H9 (cell line): ENCODE data around the gene H2AZ2. TPM values are rescaled to one million over a fixed set of nuclear protein-coding genes. Genes with fewer than 3 reads are reported as not detected.

Source experiments
- DNase-seq: peaks from one replicate; pipeline ENCODE4 v3.0.0-alpha.2; 2017
- H2AFZ ChIP-seq: one replicate; pipeline ENCODE4 v1.6.1; 2013; ENCODE audit warnings: mild to moderate bottlenecking, low read length, control low read depth, moderate library complexity
- H2AK5ac ChIP-seq: 2 replicates; pipeline ENCODE4 v1.6.1; 2013; ENCODE audit warnings: low read length, control low read depth, mixed read lengths; ENCODE audit not compliant: insufficient read length
- H2BK120ac ChIP-seq: one replicate; pipeline ENCODE4 v1.6.1; 2013; ENCODE audit warnings: low read depth, mild to moderate bottlenecking, low read length, control low read depth, inconsistent platforms; ENCODE audit not compliant: poor library complexity, severe bottlenecking
- H2BK12ac ChIP-seq: 2 replicates; pipeline ENCODE4 v1.6.1; 2013; ENCODE audit warnings: low read length, control low read depth, mixed read lengths, low read depth; ENCODE audit not compliant: insufficient read length
- H2BK15ac ChIP-seq: 2 replicates; pipeline ENCODE4 v1.6.1; 2013; ENCODE audit warnings: low read depth, low read length, control low read depth
- H2BK20ac ChIP-seq: one replicate; pipeline ENCODE4 v1.6.1; 2013; ENCODE audit warnings: low read depth, mild to moderate bottlenecking, low read length, control low read depth, inconsistent platforms; ENCODE audit not compliant: poor library complexity, severe bottlenecking
- H2BK5ac ChIP-seq: 2 replicates; pipeline ENCODE4 v1.6.1; 2013; ENCODE audit warnings: low read length, control low read depth, mixed read lengths; ENCODE audit not compliant: insufficient read length
- H3K14ac ChIP-seq: 2 replicates; pipeline ENCODE4 v1.6.1; 2013; ENCODE audit warnings: low read length, control low read depth; ENCODE audit not compliant: insufficient read depth
- H3K18ac ChIP-seq: 2 replicates; pipeline ENCODE4 v1.6.1; 2013; ENCODE audit warnings: low read depth, mild to moderate bottlenecking, mixed read lengths, low read length, control low read depth; ENCODE audit not compliant: insufficient read length
- H3K23ac ChIP-seq: 2 replicates; pipeline ENCODE4 v1.6.1; 2013; ENCODE audit warnings: low read length, control low read depth, mixed read lengths, low read depth; ENCODE audit not compliant: insufficient read length
- H3K23me2 ChIP-seq: 2 replicates; pipeline ENCODE4 v1.6.1; 2013; ENCODE audit warnings: low read depth, mild to moderate bottlenecking, mixed read lengths, low read length, control low read depth; ENCODE audit not compliant: insufficient read length, poor library complexity, severe bottlenecking
- H3K27ac ChIP-seq: 2 replicates; pipeline ENCODE4 v1.5.1; 2013; ENCODE audit warnings: low read length, control low read depth, mixed read lengths, low read depth; ENCODE audit not compliant: insufficient read length
- H3K27me3 ChIP-seq: 2 replicates; pipeline ENCODE4 v1.6.1; 2013; ENCODE audit warnings: low read length, control low read depth, inconsistent platforms; ENCODE audit not compliant: insufficient read depth
- H3K4ac ChIP-seq: 2 replicates; pipeline ENCODE4 v1.6.1; 2013; ENCODE audit warnings: low read depth, mild to moderate bottlenecking, control low read depth, inconsistent platforms, low read length, moderate library complexity
- H3K4me1 ChIP-seq: 2 replicates; pipeline ENCODE4 v1.6.1; 2013; ENCODE audit warnings: low read length, control low read depth, inconsistent platforms; ENCODE audit not compliant: insufficient read depth
- H3K4me2 ChIP-seq: 2 replicates; pipeline ENCODE4 v1.6.1; 2013; ENCODE audit warnings: low read length, control low read depth, mixed read lengths; ENCODE audit not compliant: insufficient read length, insufficient read depth
- H3K56ac ChIP-seq: 2 replicates; pipeline ENCODE4 v1.6.1; 2013; ENCODE audit warnings: low read depth, mild to moderate bottlenecking, mixed read lengths, low read length, control low read depth; ENCODE audit not compliant: insufficient read length
- H3K79me1 ChIP-seq: 2 replicates; pipeline ENCODE4 v1.6.1; 2013; ENCODE audit warnings: low read depth, mild to moderate bottlenecking, moderate library complexity, low read length, control low read depth, inconsistent platforms; ENCODE audit not compliant: insufficient read depth, poor library complexity, severe bottlenecking
- H3K79me2 ChIP-seq: 2 replicates; pipeline ENCODE4 v1.6.1; 2013; ENCODE audit warnings: low read length, control low read depth, inconsistent platforms; ENCODE audit not compliant: insufficient read depth
- H3K9ac ChIP-seq: 2 replicates; pipeline ENCODE4 v1.6.1; 2013; ENCODE audit warnings: low read length, control low read depth, mixed read lengths; ENCODE audit not compliant: insufficient read length; ENCODE audit errors: extremely low read depth
- H3K9me3 ChIP-seq: one replicate; pipeline ENCODE4 v1.6.1; 2013; ENCODE audit warnings: low read depth, low read length, inconsistent platforms; ENCODE audit not compliant: control insufficient read depth
- H3T11ph ChIP-seq: one replicate; pipeline ENCODE4 v1.6.1; 2013; ENCODE audit warnings: mild to moderate bottlenecking, low read length, control low read depth, inconsistent platforms
- H4K20me1 ChIP-seq: one replicate; pipeline ENCODE4 v1.6.1; 2013; ENCODE audit not compliant: control insufficient read depth, insufficient read length, insufficient read depth
- H4K5ac ChIP-seq: 2 replicates; pipeline ENCODE4 v1.6.1; 2013; ENCODE audit warnings: low read depth, mild to moderate bottlenecking, mixed read lengths, low read length, control low read depth; ENCODE audit not compliant: insufficient read length
- H4K8ac ChIP-seq: replicated peaks from 2 replicates; pipeline ENCODE4 v1.6.1; 2013; ENCODE audit warnings: low read length, control low read depth, mixed read lengths, low read depth; ENCODE audit not compliant: insufficient read length
- H4K91ac ChIP-seq: 2 replicates; pipeline ENCODE4 v1.6.1; 2013; ENCODE audit warnings: low read depth, mild to moderate bottlenecking, moderate library complexity, mixed read lengths, low read length, control low read depth; ENCODE audit not compliant: insufficient read length
- H3K27ac Mint-ChIP-seq, 3 experiments: 2 replicates in 2 of 3; 3 replicates in 1 of 3; pipeline ENCODE4 v1.8.0; 2020 to 2021; ENCODE audit warnings: mixed read lengths in 3 of 3, mild to moderate bottlenecking in 1 of 3, moderate library complexity in 1 of 3
- H3K27me3 Mint-ChIP-seq: 2 replicates; pipeline ENCODE4 v1.8.0; 2021; ENCODE audit warnings: low read depth, mild to moderate bottlenecking, moderate library complexity, mixed read lengths
- H3K36me3 Mint-ChIP-seq, 3 experiments: 2 replicates in 2 of 3; 3 replicates in 1 of 3; pipeline ENCODE4 v1.8.0; 2020 to 2021; ENCODE audit warnings: low read depth in 3 of 3, mixed read lengths in 3 of 3; ENCODE audit not compliant: insufficient read depth in 1 of 3
- H3K4me1 Mint-ChIP-seq, 2 experiments: 2 replicates each; pipeline ENCODE4 v1.8.0; 2020; ENCODE audit warnings: mixed read lengths in 2 of 2
- H3K4me3 Mint-ChIP-seq, 2 experiments: 2 replicates in 1 of 2; 3 replicates in 1 of 2; pipeline ENCODE4 v1.8.0; 2020 to 2021; ENCODE audit warnings: mild to moderate bottlenecking in 2 of 2, mixed read lengths in 2 of 2, moderate library complexity in 1 of 2
- H3K9me3 Mint-ChIP-seq, 2 experiments: 2 replicates in 1 of 2; 3 replicates in 1 of 2; pipeline ENCODE4 v1.8.0; 2020; ENCODE audit warnings: mild to moderate bottlenecking in 2 of 2, mixed read lengths in 2 of 2, moderate library complexity in 1 of 2
- CTCF ChIP-seq: fragments of 200-600 bp; sonication (generic); conservative IDR thresholded peaks from 3 replicates; pipeline ENCODE4 v1.8.0; 2021; ENCODE audit warnings: antibody characterized with exemption, mild to moderate bottlenecking
- WGBS: extraction: QIAGEN DNeasy Blood & Tissue Kit; methylation state at CpG from one replicate; pipeline ENCODE4 v1.1.7; 2013; ENCODE audit warnings: missing lambda C conversion rate, low lambda C conversion rate, mixed read lengths; ENCODE audit not compliant: insufficient read length; ENCODE audit errors: extremely low coverage; 5-methylcytosine and 5-hydroxymethylcytosine counted together
- total RNA-seq: library from RNA; stranded (reverse); gene quantifications from 2 replicates; pipeline ENCODE4 v1.2.1, GENCODE V29; 2021

H2AZ2 gene
- total RNA-seq, 1 experiment from 2014 or later: 208 TPM

- peak; percentile 60 for TF ChIP-seq CTCF
- Histone ChIP-seq H3K23ac (peak overlapping the region; percentile 54), H4K91ac (no peak overlapping the region), H4K5ac (peak overlapping the region; percentile 25), H3T11ph (no peak overlapping the region), H3K9me3 (no peaks in the 10 kb centered on the region), H3K79me2 (peaks cover 20% of the 10 kb centered on the region; the same call in 1 of the 2 replicates), H2BK5ac (no peak overlapping the region), H3K14ac (peak overlapping the region; percentile 98), H3K4ac (no peak overlapping the region; the same call in 1 of the 2 replicates), H3K27ac (peak overlapping the region; percentile 28), H3K23me2 (peaks cover 5% of the 10 kb centered on the region), H3K56ac (no peak overlapping the region), H3K18ac (peak overlapping the region; percentile 95), H2AK5ac (no peak overlapping the region), H3K79me1 (peaks cover 2% of the 10 kb centered on the region), H2AFZ (no peak overlapping the region), H2BK120ac (peak overlapping the region; percentile 15), H4K20me1 (no peaks in the 10 kb centered on the region), H2BK15ac (no peak overlapping the region), H3K4me1 (no peaks in the 10 kb centered on the region), H3K27me3 (no peaks in the 10 kb centered on the region), H2BK12ac (no peak overlapping the region), H4K8ac (no peak overlapping the region), H3K9ac (peak overlapping the region; percentile 98), H2BK20ac (no peak overlapping the region), H3K4me2 (peak overlapping the region; percentile 100)
- H3K27me3 Mint-ChIP-seq: peaks cover 5% of the 10 kb centered on the region; the same call in 1 of the 2 replicates
- H3K36me3 Mint-ChIP-seq: peaks cover 42 to 56% (median 50%) of the 10 kb centered on the region in 3 experiments
- H3K4me3 Mint-ChIP-seq: peak overlapping the region; percentile 90 to 95
- H3K9me3 Mint-ChIP-seq: peaks cover 2 to 3% of the 10 kb centered on the region in 2 experiments; a peak in 2 of 5 replicates
- peak overlapping the region; percentile 98 to 99 (median 99) for H3K27ac Mint-ChIP-seq
- peaks cover 9 to 15% of the 10 kb centered on the region in 2 experiments for H3K4me1 Mint-ChIP-seq
- peak; percentile 76 for DNase-seq
- no CpG with 5 or more reads among the region's 26 CpGs for WGBS
These were observed 50.3 kb downstream of the H2AZ2 start for GRCh38 chr7:44797329-44798258.
